NOMO-1 treated with DMSO at 0.1 percent for 48 hours (cell line): ENCODE data around the gene PRKAG2.

Experiments used
- DNase-seq: peaks from one replicate; lab custom pipeline; 2025; ENCODE audit not compliant: unreplicated experiment; lab: John Stamatoyannopoulos, UW

Gene PRKAG2

DNA sequence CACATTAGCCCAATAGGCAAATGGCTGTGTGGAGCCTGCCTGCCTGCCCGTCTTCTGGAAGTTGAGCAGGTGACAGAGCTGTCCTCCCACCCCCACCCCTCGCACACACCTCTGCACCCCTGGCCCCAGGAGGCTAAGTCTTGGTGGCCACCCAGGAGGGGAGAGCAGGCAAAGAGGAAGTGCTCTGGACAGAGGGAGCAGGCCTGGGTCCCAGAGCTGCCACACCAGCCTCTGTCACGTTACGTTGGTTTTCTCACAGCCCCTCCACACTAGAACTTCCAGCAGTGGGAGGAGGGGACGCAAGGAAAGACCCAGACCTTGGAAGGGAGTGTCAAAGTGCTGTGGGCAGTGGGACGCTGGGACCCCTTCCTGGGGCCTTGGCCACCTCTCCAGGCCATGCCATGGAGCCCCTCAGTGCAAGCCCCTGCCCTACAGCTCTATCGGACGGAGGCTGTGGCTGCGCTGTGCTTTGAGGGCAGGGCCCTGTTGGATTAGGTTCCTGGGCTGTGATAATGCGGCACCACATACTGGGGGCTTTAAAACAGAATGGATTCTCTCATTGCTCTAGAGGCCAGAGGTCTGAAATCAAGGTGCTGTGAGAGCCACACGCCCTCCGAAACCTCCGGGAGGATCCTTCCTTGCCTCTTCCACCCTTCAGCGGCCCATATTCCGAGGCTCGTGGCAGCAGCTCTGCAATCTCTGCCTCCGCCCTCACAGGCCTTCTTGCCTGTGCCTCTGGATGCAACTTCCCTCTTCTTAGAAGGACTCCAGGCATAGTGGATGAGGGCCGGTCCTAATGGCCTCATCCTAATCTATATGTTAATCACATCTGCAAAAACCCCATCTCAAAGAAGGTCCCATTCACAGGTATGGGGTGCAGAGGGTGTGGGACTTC, 9.9 kb downstream of the PRKAG2 start:
- DNase-seq = no peak

DNA sequence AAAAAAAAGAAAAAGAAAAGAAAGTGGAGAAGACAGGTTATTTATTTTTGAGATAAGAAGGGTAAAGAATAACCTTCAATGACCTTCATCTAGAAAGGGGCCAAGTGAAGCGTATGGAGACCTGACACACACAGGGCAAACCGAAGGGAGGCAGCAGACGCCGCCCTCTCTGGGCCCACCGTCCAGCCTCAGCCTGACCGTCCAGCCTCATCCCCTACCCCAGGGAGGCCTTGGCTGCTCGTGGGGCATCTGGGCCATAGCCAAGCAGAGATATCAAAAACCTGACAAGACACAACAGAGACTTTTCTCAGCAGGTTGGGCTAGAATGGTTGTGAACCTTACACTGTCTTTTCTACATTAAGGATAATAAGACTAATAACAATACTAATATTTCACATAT, 10.9 kb downstream of the PRKAG2 start:
- no peak for DNase-seq

DNA sequence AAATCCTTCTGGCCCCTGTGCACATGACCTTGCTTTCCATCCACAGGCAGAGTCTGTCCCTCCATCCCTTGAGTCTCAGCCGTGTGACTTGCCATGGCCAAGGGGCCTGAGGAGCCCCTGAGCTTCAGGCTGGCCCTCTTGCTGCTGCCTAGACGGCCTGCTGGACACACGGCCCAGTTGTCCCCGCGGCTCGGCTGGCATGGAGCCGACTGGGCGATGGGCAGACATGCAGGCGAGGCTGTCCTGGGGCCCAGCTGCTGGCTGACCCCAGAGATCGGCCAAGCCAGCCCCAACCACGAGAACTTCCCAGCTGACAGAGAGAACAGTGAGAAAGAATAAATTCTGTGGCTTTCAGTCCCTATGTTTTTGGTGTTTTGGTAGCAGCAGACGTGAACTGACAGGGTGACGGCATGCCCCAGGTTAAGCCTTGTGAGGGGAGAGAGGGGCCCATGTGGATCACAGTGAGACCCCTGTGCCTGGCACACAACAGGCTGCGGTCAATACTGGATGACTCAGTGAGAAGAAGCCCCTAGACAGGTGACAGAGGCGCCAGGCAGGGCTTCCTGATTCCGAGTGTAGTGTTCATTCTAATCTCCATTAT, 11.7 kb downstream of the PRKAG2 start:
- DNase-seq = no peak

DNA sequence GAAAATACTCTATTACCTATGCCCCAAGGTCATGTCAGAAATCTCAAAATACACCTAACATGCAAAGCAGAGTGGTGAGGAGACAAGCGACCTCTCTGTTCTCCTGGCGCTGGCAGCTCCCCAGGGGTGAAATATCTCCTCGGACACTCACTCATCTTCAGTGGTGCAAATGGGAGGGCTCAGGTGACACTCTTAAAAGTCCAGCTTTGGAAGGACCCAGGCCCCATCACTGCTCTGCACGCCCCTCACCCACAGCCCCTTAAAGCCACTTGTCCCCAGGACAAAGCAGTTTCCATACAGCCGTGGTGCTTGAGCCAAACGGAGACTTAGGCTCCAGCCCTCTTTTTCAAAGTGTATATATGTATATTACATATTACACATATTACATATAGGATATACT, 12.4 kb downstream of the PRKAG2 start:
- no peak for DNase-seq

DNA sequence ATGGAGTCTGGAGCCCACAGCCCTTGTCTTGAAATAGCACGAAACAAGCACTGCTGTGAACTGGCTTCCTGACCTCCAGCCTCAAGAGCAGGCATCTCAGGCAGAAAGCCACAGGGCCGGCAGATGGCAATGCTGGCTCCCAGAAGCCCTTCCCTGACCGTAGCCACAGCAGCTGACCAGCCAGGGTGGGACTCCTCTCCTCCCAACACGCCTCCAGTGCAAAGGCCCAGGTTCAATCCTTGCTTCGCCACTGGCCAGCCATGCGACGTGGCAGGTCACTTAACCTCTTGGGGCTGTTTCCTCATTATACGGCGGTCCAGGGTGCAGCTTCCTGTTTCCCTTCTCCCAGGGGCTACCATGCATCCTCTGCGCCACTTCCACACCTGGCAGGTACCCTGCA, 12.8 kb downstream of the PRKAG2 start:
- DNase-seq = no peak

DNA sequence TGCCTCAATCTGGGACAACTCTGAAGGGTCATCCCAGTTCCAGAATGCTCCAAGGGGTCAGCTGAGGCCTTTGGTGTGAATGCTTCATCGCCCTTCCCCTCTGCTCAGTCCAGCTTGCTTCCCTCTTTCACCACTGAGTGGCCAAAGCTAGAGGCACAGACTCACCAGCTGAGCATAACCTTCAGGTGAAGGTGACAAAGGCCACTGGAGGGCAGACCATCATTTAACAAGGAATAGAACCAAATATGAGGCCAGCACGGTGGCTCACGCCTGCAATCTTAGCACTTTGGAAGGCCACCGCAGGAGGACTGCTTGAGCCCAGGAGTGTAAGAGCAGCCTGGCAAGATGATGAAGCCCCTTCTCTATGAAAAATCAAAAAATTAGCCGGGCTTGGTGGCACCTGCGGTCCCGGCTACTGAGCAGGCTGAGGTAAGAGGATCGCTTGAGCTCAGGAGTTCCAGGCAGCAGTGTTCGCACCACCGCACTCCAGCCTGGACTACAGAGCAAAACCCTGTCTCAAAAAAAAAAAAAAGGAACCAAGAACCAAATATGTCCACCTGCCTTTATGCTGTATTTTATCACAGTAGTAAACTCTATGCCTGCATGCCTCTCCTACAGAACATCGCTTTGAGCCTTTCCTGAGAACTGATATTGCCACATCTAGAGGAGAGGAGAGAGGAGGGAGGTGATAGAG, 13.4 kb downstream of the PRKAG2 start:
- no peak for DNase-seq

DNA sequence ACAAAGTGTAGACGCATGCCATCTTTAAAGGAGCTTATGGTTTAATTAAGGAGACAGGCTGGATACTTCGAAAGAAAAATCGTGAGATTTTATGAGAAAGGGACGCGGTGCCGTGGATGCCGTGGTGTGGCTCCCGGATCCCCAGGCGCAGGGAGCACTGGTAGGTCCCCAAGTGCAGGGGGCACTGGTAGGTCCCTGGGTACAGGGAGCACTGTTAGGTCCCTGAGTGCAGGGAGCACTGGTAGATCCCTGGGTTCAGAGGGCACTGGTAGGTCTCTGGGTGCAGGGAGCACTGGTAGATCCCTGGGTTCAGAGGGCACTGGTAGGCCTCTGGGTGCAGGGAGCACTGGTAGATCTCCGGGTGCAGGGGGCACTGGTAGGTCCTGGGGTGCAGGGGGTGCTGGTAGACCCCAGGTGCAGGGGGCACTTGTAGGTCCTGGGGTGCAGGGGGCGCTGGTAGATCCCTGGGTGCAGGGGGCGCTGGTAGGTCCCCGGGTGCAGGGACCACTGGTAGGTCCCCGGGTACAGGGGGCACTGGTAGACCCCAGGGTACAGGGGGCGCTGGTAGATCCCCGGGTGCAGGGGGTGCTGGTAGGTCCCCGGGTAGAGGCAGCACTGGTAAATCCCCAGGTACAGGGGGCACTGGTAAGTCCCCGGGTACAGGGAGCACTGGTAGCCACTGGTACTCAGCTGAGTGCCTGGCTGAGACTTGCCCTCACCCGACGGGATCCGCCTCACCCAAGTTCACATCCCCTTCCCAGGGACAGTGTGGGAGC, 14.1 kb downstream of the PRKAG2 start:
- no peak for DNase-seq

DNA sequence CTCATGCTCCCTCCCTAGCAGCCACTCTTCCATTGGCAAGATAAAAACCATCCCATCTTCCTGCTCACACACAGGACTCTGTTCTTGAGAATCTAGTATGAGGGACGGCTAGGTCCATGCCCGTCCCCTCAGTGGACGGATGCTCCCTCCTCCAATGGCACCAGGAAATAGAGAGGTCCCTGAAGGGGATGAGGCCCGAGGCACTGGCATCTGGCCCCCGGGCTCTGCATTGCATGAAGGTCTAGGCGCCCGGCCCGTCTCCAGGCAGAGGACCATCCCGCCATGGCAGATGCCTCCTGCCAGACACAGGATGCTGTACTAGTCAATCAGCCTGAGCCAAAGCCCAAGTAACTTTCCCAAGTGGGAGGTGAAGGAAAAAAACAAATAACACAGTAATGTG, 15.0 kb downstream of the PRKAG2 start:
- no peak for DNase-seq

DNA sequence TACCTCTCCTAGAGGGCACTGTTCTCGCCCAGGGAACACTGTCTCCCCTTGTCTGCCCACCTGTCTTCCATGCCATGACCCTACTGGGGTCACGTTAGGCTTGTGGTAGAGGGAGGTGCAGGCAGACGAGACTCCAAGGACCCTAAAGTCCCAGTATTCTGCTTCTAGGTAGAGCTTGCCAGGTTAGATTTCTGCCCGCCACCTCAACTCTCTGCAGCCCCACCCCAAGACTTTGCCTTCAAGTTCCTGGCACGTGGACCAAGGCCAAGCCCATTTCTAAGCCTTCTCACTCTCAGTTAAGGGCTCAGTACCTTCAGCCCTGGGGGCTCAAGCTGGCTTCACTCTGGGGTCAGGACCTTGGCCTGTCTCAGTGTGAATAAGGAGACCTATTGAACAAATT, 16.1 kb downstream of the PRKAG2 start:
- no peak for DNase-seq

DNA sequence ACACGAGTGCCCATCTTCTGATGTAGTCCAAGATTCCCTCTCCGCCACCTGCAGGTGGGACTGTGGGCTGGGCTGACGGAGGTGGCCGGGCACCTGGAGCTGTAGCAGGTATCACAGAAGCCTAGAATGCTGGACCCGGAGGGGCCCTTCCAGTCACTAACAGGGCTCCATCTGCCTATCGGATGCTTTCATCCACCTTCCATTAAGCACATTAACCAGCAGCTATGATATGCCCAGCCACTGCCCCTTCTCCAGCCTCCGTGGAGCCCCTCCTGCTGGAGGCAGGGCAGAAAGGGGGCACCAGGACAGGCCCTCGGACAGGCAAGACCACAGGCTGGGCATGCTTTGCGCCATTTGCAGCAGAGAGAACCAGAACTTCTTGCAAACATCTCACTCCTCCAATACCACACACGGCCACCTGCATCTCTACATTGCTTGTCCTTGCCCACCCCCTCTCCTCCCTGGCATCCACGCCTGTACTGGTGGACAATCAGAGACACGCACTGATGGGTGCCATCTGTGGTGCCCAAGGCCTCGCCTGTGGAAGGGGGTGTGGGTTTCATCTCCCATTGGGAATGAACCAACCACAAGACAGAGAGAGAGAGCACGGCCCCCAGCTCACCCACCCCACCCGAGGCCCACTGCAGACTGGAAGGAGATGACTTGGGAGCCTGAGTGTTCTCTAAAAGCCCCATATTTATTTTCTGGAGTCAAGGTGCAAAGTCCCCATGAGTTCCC, 16.8 kb downstream of the PRKAG2 start:
- no peak for DNase-seq

DNA sequence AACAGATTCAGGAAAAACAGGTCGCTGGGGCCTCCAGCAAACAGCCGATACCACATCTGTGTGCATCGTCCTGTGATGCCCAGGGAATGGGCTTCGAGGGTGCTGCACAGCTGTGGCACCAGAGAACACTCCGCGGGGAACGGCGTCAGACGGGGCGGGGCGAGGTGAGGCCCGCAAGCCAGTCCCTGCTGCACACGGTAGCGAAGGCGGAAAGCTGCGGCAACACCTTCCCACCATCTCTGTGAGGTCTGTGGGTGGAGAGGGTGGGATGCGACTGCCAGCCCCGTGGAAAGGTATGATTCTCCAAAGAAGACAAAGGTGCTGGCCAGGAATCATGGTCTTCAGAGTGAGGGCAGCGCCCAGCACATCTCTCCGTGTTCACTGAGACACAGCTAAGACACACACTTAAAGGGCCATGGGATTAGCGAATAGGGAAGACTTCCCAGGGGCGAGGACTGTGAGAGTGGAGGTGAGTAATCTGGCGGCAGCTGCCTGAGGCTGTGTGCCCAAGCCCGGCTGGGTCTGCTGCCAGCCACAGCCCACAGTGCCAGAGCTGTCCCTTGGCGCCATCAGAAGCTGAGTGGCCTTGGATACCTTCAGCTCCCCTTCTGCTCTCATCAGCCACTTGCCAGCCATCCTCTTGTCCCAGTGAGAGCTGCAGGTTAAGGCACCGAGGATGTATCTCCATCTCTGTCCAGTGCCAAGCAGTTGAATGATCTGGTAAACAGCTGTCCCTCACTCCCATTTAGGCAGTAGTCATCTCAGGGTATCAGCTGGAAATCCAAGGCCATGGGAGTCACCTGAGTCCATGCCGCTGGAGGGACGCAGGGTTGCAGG, 17.6 kb downstream of the PRKAG2 start:
- no peak for DNase-seq

DNA sequence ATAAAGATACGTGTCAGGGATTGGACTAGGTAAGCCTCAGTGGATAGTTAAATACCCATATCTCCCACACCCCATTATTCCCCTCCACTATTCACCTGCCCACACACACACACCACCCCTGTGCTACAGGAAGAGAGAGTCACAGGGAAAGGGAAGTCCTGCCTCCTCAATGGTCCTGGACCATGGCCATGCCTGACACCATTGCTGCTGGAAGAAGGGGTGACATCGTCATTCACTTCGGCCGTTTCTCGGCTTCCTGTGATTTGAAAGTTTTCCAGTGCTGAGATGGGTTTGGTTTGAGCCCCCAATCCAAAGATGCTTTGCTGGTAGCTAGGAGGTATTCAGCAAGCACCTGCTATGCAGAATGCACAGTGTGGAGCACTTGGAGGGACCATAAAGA, 18.5 kb downstream of the PRKAG2 start:
- no peak for DNase-seq

DNA sequence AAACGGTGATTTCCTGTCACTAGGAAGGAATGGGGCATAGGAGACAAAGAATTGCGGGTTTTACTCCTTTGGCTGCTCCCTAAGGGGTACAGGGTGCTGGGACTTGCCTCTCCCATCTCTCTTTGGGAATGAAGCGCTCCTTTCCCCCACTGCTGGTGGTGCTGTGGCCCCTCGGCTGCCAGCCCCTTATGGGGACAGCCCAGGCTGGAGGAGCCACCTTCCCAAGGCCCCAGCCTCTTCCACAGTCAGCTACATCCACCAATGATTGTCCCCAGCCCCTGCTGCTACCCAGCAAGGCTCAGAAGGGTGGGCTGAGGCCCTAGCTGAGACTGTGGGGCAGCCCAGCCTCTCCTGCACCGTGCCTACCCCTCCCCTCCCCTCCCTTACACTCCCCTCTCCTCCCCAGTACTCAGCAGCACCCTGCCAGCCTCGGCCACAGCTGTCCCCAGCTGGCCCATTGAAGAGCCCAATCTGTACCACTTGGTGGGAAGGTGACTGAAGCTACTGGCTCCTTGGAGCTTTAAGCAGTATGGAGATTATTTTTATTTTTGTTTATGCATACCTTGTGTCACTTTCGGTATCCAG, 19.0 kb downstream of the PRKAG2 start:
- DNase-seq = no peak

DNA sequence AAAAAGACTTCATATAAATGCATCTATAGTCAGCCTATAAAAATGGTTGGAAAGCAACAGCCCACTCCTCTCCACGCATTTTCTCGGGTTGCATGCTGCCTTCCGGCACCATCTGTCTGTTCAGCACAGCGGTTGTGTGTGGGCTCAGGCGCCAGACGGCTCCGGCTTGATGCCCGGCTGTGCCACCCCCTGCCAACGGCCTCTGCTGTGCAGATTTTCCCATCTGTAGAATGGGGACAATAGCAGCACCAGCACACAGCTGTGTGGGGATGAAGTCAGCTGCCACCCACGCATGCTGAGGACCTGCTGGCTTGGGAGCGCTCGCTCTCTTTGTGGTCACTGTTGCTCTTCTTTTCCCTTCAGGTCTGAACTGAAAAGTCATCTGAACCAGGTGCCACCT, 19.5 kb downstream of the PRKAG2 start:
- no peak for DNase-seq

DNA sequence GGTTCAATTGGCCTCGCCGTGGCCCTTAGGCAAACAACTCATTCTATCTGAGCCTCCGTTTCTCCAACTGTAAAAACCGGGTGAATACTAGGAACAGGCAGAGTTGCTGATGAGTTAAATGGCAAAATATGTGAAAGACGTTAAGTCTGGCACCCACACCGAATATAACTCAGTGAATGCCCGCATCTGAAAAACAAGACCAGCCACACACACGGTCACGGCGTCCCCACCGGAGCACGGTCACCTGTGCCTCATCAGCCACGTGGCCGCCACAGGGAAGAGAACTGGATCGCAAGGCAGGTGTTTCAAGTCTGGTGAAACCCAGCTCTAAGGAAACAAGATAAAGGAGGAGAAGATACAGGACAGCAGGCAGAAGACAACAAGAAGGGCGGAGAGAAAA, 20.4 kb downstream of the PRKAG2 start:
- DNase-seq = no peak

DNA sequence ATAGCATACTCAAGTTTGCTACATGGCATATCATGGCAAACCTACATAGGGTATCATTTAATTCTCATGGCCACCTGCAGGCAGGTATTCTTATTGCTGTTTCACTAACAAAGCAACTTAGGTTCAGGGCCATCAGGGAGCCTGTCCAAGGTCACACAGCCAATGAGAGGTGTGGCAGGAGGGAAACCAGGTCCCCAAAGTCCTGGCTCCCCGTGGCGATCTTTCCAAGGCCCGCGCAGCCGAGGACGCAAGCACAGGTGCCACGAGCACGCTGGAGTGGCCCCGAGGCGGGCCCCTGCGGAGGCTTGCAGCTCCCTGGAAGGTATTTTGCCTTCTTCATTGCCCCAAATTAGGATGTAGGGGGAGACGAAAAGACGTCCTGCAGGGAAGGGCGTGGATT, 20.8 kb downstream of the PRKAG2 start:
- no peak for DNase-seq

DNA sequence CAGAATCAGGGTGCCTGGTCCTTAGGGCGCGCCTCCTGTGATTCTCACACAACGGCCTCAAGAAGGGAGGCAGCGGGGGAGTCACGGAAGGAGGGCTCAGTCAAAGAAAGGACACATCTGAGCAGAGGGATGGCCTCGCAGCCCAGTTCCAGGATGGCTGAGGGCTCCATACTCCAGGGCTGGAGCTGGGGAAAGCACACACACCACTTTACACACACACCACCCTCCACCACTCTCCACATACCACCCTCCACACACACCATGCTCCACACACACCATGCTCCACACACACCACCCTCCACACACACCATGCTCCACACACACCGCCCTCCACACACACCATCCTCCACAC, 22.2 kb downstream of the PRKAG2 start:
- DNase-seq = no peak

DNA sequence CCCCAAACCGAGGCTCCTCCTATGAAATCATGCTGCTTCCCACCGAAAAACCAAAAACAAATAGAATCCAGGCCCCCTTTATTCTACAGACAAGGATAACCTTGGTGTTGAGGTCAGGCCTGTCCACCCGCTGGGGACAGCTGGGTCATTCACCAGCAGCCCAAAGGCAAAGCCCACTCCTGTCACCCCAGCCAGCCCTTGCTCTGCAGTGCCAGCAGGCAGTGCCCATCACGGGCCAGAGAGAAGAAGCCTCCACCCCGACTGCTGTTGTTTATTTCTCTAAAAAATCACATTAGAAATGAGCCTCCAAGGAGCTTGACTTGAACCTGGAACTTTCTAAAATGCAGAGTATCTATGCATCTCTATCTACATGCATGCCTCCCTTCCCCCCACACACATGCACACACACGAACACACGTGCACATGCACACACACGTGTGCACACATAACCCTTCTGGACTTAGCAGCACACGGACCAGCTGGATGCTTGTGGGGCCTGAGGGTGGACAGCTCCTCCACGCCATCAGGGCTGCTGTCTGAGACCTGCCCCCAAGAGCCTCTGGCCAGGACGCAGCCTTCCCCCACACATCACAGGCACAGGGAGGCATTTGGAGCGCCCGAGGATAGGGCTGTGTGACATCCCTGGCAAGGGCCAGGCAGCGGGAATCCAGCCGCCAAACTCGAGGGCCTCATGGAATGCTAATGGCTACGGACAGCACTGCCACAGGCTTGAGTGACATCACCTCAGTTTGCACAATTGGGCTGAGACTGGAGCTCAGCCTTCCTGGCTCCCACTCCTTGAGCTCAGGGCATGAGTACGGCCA, 22.8 kb downstream of the PRKAG2 start:
- no peak for DNase-seq
